Ecto neural progenitor cell (in vitro differentiated cells): ENCODE data around the gene FLRT3.

ENCODE experiments used
- DNase-seq: peaks from one replicate; pipeline ENCODE4 v3.0.0-alpha.2; 2018; ENCODE audit warnings: low spot score

FLRT3 gene

GRCh38 chr20:14337400-14338171 lies at the start of gene FLRT3:
Gene FLRT3 (minus strand): TSS chr20:14337612. CDS start chr20:14327506, 10,106 bp downstream.
- peak; percentile 85 for DNase-seq

GRCh38 chr20:14386726-14387125 lies 49.3 kb upstream of the FLRT3 start:
- DNase-seq, result no peak

GRCh38 chr20:14385176-14385740 lies 47.8 kb upstream of the FLRT3 start:
- DNase-seq, result no peak

GRCh38 chr20:14384416-14385175 lies 47.2 kb upstream of the FLRT3 start:
- no peak for DNase-seq

- DNase-seq, result no peak
Observed at GRCh38 chr20:14383335-14383734, 45.9 kb upstream of the FLRT3 start.

GRCh38 chr20:14378326-14378725 lies 40.9 kb upstream of the FLRT3 start:
- DNase-seq, result no peak

GRCh38 chr20:14375416-14375985 lies 38.1 kb upstream of the FLRT3 start:
- DNase-seq, result peak; percentile 44

GRCh38 chr20:14374196-14374595 lies 36.8 kb upstream of the FLRT3 start:
- no peak for DNase-seq

GRCh38 chr20:14361509-14362345 lies 24.3 kb upstream of the FLRT3 start:
- no peak for DNase-seq

- no peak for DNase-seq
Observed at GRCh38 chr20:14360416-14360815, 23.0 kb upstream of the FLRT3 start.

GRCh38 chr20:14355791-14356190 lies 18.4 kb upstream of the FLRT3 start:
- DNase-seq, result no peak

GRCh38 chr20:14344746-14345145 lies 7.3 kb upstream of the FLRT3 start:
- no peak for DNase-seq

GRCh38 chr20:14343491-14344065 lies 6.2 kb upstream of the FLRT3 start:
- DNase-seq, result no peak

GRCh38 chr20:14342918-14343317 lies 5.5 kb upstream of the FLRT3 start:
- no peak for DNase-seq

- no peak for DNase-seq
Observed at GRCh38 chr20:14341801-14342200, 4.4 kb upstream of the FLRT3 start.

- no peak for DNase-seq
Observed at GRCh38 chr20:14336686-14337085, 726 bp downstream of the FLRT3 start.

- DNase-seq, result no peak
Observed at GRCh38 chr20:14335052-14335451, 2.4 kb downstream of the FLRT3 start.

GRCh38 chr20:14334306-14334930 lies 3.0 kb downstream of the FLRT3 start:
- peak; percentile 67 for DNase-seq

- no peak for DNase-seq
Observed at GRCh38 chr20:14333721-14334120, 3.7 kb downstream of the FLRT3 start.

GRCh38 chr20:14332866-14333265 lies 4.5 kb downstream of the FLRT3 start:
- no peak for DNase-seq

GRCh38 chr20:14331646-14332045 lies 5.8 kb downstream of the FLRT3 start:
- no peak for DNase-seq
